Measurements from ENCODE around the gene HORMAD2.

DNA sequence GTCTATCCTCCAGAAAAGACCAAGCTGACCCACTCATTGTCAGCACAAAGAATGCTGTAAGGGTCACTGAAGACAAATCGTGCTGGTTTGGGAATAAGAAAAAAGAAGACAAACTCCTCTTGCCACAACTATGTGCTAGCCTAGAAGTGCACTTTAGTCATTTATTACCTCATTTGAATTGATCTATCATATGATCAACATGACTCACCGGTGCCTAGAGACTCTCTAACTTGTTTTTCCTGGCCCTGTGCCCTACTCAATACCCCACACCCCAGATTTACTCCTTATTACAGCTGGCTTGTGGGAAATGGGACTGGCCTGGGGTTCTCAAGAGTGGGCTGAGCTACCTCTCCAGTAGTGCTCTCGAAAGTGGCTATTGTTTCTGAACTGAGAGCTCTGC, 35.9 kb upstream of the HORMAD2 start:
- TF ChIP-seq CTCF (IDR thresholded peaks at IDR 0.05 in 4 of 5, conservative IDR thresholded peaks at IDR 0.05 in 1 of 5): no peak
- TF ChIP-seq POLR2A (IDR thresholded peaks at IDR 0.05): no peak

Measured in gastrocnemius medialis (tissue), 4 donors.